K562 (cell line): ENCODE data around the gene LAPTM5. TPM values are rescaled to one million over a fixed set of nuclear protein-coding genes. Genes with fewer than 3 reads are reported as not detected.

Experiments used
- ATAC-seq: fragments of 200-7000 bp; cut with Tn5 transposase; 3 replicates; pipeline ENCODE4 v1.9.1; 2020; ENCODE audit warnings: moderate library complexity
- BruUV-seq: library from RNA; stranded (reverse); fragments of 400-500 nt; replicated peaks from 2 replicates; lab custom pipeline; 2021; lab: Mats Ljungman, UMichigan
- CTCF ChIA-PET: fragments of 300-600 bp; formaldehyde crosslinking; extraction: SDS; loops from one replicate; lab custom pipeline; 2021; ENCODE audit warnings: low intra/inter-chr PET ratio; lab: Yijun Ruan, JAX
- POLR2A ChIA-PET: fragments of 300-600, 350-650 bp; sonication (Branson Sonifier 250); formaldehyde crosslinking; extraction: SDS; loops from one replicate; lab custom pipeline; 2021; ENCODE audit warnings: antibody characterized with exemption, inconsistent platforms; lab: Yijun Ruan, JAX
- DNase-seq, 4 experiments: peaks; one replicate each; pipeline versions ENCODE4 v3.0.0 to v3.0.0-alpha.2; 2011 to 2018; ENCODE audit warnings: low spot score in 3 of 4, mixed read lengths in 3 of 4; ENCODE audit errors: extremely low read depth in 1 of 4
- FAIRE-seq: peaks from 2 replicates; lab custom pipeline; 2011; peaks lifted over from hg19 to GRCh38; lab: Jason Lieb, UNC
- H2AFZ ChIP-seq: 2 replicates; pipeline ENCODE4 v1.6.0; 2011; ENCODE audit warnings: low read depth, low read length, control low read depth, inconsistent platforms
- H3K27ac ChIP-seq: fragments of 200-600 bp; 3 replicates; pipeline ENCODE4 v1.8.0; 2011; ENCODE audit warnings: low read depth, mild to moderate bottlenecking, control low read depth, inconsistent platforms, low read length, moderate library complexity, mixed read lengths; ENCODE audit errors: extremely low read depth
- H3K27me3 ChIP-seq, 2 experiments: fragments of 300-600 bp in 1 of 2; 2 replicates in 1 of 2; 3 replicates in 1 of 2; pipeline versions ENCODE4 v1.6.0 to v1.8.0; 2011; ENCODE audit warnings: inconsistent platforms in 2 of 2, low read length in 2 of 2, mild to moderate bottlenecking in 1 of 2, mixed read lengths in 1 of 2, moderate library complexity in 1 of 2; ENCODE audit not compliant: control insufficient read depth in 2 of 2, insufficient read depth in 2 of 2
- H3K36me3 ChIP-seq: fragments of 300-600 bp; 3 replicates; pipeline ENCODE4 v1.8.0; 2011; ENCODE audit warnings: mild to moderate bottlenecking, low read length, inconsistent platforms; ENCODE audit not compliant: control insufficient read depth, insufficient read depth
- H3K4me1 ChIP-seq, 2 experiments: fragments of 200-600 bp in 1 of 2; replicated peaks in 1 of 2; 2 replicates in 1 of 2; 3 replicates in 1 of 2; pipeline versions ENCODE4 v1.5.1 to v1.8.0; 2011; ENCODE audit warnings: inconsistent platforms in 2 of 2, low read length in 2 of 2, mild to moderate bottlenecking in 1 of 2, mixed read lengths in 1 of 2, moderate library complexity in 1 of 2; ENCODE audit not compliant: control insufficient read depth in 2 of 2, insufficient read depth in 2 of 2
- H3K4me2 ChIP-seq: 2 replicates; pipeline ENCODE4 v1.6.1; 2011; ENCODE audit warnings: low read length, control low read depth, inconsistent platforms, mixed read lengths; ENCODE audit not compliant: insufficient read depth
- H3K4me3 ChIP-seq: fragments of 200-600 bp; sonication (generic), shearing (Covaris generic); 2 replicates; pipeline ENCODE4 v1.5.1; 2016; ENCODE audit warnings: control low read depth, inconsistent platforms
- H3K79me2 ChIP-seq: fragments of 200-600 bp; 3 replicates; pipeline ENCODE4 v1.8.0; 2011; ENCODE audit warnings: low read length, inconsistent platforms; ENCODE audit not compliant: control insufficient read depth, insufficient read depth
- H3K9ac ChIP-seq, 2 experiments: 2 replicates each; pipeline versions ENCODE4 v1.6.0 to v1.6.1; 2011; ENCODE audit warnings: low read depth in 2 of 2, low read length in 2 of 2, control low read depth in 1 of 2, inconsistent platforms in 1 of 2, mild to moderate bottlenecking in 1 of 2, mixed read lengths in 1 of 2; ENCODE audit not compliant: insufficient read depth in 1 of 2
- H3K9me1 ChIP-seq: one replicate; pipeline ENCODE4 v1.6.0; 2011; ENCODE audit warnings: inconsistent platforms, mild to moderate bottlenecking, low read length, moderate library complexity; ENCODE audit not compliant: control insufficient read depth, insufficient read depth
- H3K9me3 ChIP-seq: replicated peaks from 2 replicates; pipeline ENCODE4 v1.5.1; 2011; ENCODE audit warnings: low read depth, low read length, inconsistent platforms; ENCODE audit not compliant: control insufficient read depth, insufficient read depth
- H4K20me1 ChIP-seq: replicated peaks from 2 replicates; pipeline ENCODE4 v1.6.1; 2011; ENCODE audit warnings: low read length, inconsistent platforms, mixed read lengths; ENCODE audit not compliant: control insufficient read depth, insufficient read depth
- CEBPB ChIP-seq: fragments of 450-650 bp; IDR thresholded peaks from 2 replicates; pipeline ENCODE4 v1.6.1; 2016; ENCODE audit warnings: missing genetic modification characterization, missing compliant biosample characterization
- CEBPG ChIP-seq, 3 experiments: fragments of 200-800 bp in 1 of 3; sonication (Bioruptor generic) in 1 of 3; sonication (generic) in 1 of 3; formaldehyde crosslinking in 1 of 3; IDR thresholded peaks in 2 of 3; conservative IDR thresholded peaks in 1 of 3; 2 replicates each; pipeline versions ENCODE4 v1.6.1 to v1.8.0; 2016 to 2022; ENCODE audit warnings: missing compliant biosample characterization in 2 of 3, missing genetic modification characterization in 2 of 3, mild to moderate bottlenecking in 1 of 3, missing genetic modification reagents in 1 of 3
- STAG1 ChIP-seq: sonication (generic); formaldehyde crosslinking; IDR thresholded peaks from 2 replicates; pipeline ENCODE4 v1.5.0; 2020; ENCODE audit warnings: missing genetic modification reagents, borderline replicate concordance
- ZNF766 ChIP-seq: fragments of 200-800 bp; sonication (Bioruptor generic); conservative IDR thresholded peaks from 2 replicates; pipeline ENCODE4 v1.6.1; 2016; ENCODE audit warnings: missing genetic modification characterization, missing compliant biosample characterization
- WGBS: fragments of 100-300 bp; shearing (Covaris generic); methylation state at CpG from one replicate; pipeline ENCODE4 v1.1.6; 2016; ENCODE audit warnings: low coverage, mixed read lengths; ENCODE audit not compliant: insufficient coverage; ENCODE audit errors: missing lambda C conversion rate; 5-methylcytosine and 5-hydroxymethylcytosine counted together
- in situ Hi-C: fragments of 300-500 bp; cut with MboI; formaldehyde crosslinking; loops from 4 replicates; pipeline ENCODE4 v1.15.0; 2018; ENCODE audit warnings: inconsistent platforms, mixed read lengths
- intact Hi-C: fragments of 100-400 bp; cut with micrococcal nuclease; formaldehyde crosslinking; loops from 2 replicates; pipeline ENCODE4 v1.14.2; 2022
- polyA plus RNA-seq, 8 experiments: library from polyadenylated mRNA; depleted of rRNA in 4 of 8; stranded (reverse) in 5 of 8; unstranded in 3 of 8; fragments of >200 nt; fragmentation: Nextera tagmentation in 2 of 8; fragmentation: Illumina TruSeq in 1 of 8; extraction: Ambion mirVana in 2 of 8; extraction: Trizol in 1 of 8; gene quantifications; 2 replicates each; pipeline versions ENCODE4 v1.2.1 to v1.2.3, GENCODE V29; 2011 to 2014; ENCODE audit warnings: inconsistent platforms in 1 of 8, missing spikeins in 1 of 8
- total RNA-seq, 7 experiments: library from RNA; depleted of rRNA in 6 of 7; stranded (reverse); fragments of >200 nt in 6 of 7; fragmentation: Illumina TruSeq in 2 of 7; extraction: Trizol in 2 of 7; gene quantifications; 2 replicates each; pipeline versions ENCODE4 v1.2.1 to v1.2.3, GENCODE V29; 2011 to 2021; ENCODE audit warnings: low replicate concordance in 1 of 7
- TF ChIP-seq, protein P1 (sequence below): fragments of 450-650 bp; conservative IDR thresholded peaks from 2 replicates; pipeline ENCODE4 v1.6.1; 2016; ENCODE audit warnings: missing genetic modification characterization, low read depth, mild to moderate bottlenecking, missing compliant biosample characterization, moderate library complexity

LAPTM5 gene
- total and polyA plus RNA-seq, 9 of the 15 experiments (the other 6 are each of a cell fraction or from before 2014, with no cell fraction given), result 2.4 to 47.3 (median 20.3) TPM

DNA sequence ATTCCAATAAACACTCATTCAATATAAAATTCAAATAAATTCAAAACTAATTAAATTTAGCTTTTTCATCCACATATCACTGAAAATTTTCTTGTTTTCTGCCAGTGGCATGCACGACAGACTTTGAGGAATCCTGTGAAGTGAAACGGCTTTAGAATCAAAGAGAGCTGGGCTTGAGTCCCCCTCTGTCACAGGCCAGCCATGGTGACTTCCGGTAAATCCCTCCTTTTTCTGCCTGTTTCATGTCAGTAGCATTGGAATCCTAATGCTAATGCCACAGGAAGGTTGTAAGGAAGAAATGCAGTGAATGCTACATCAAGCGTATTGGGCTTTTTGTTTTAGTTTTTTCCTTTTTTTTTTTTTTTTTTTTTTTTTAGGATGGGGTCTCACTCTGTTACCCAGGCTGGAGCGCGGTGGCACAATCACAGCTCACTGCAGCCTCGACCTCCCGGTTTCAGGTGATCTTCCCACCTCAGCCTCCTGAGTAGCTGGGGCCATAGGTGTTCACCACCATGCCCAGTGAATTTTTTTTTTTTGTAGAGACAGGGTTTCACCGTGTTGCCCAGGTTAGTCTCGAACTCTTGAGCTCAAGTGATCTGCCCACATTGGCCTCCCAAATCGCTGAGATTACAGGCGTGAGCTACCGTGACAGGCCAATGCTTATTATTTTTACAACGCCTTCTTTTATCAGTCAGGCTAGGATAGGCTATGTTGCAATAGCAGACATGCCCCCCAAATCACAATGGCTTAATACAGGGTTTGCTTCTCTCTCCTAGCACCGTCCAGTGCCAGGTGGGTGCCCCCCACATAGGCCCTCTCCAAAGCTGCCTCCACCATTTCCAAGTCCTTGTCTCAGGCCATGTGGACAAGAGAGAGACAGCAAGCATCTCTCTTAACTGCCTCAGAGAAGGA is 30.5 kb downstream of the LAPTM5 start:
- peaks cover 56 to 74% of the 10 kb centered on the region in 2 experiments for H3K4me1 ChIP-seq
- no peak overlapping the region for H2AFZ ChIP-seq
- WGBS, result 63% methylated on average over 14 of the region's 15 CpGs
- ATAC-seq (no peak), FAIRE-seq (no peak), DNase-seq (no peak)
- no peaks in the 10 kb centered on the region for H4K20me1 ChIP-seq
- H3K27ac ChIP-seq, result peak overlapping the region; percentile 72
- no TSS peak for BruUV-seq
- POLR2A ChIA-PET, result interaction anchor here (0.6 to 8.0 kb wide), 14 partner anchors 8 to 516 kb away, joined by 3 to 74 read pairs (median 6); partner anchors contain the start of gene LAPTM5
- peaks cover 12% of the 10 kb centered on the region; the same call in 2 of the 3 replicates for H3K79me2 ChIP-seq
- H3K9me3 ChIP-seq, result no peaks in the 10 kb centered on the region
- H3K4me2 ChIP-seq, result peak overlapping the region; percentile 44
- peak; percentile 84 for TF ChIP-seq CEBPB
- TF ChIP-seq, protein P1, sequence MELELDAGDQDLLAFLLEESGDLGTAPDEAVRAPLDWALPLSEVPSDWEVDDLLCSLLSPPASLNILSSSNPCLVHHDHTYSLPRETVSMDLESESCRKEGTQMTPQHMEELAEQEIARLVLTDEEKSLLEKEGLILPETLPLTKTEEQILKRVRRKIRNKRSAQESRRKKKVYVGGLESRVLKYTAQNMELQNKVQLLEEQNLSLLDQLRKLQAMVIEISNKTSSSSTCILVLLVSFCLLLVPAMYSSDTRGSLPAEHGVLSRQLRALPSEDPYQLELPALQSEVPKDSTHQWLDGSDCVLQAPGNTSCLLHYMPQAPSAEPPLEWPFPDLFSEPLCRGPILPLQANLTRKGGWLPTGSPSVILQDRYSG (tag), result 0 out of 2 replicates have a peak, but pooled peaks have one; percentile 31
- peak; percentile 39; the same call in 1 of the 2 replicates for TF ChIP-seq CEBPG (CRISPR knock-in tag; IDR thresholded peaks at IDR 0.05)
- TF ChIP-seq CEBPG (tag; conservative IDR thresholded peaks at IDR 0.05 in 1 of 2, IDR thresholded peaks at IDR 0.05 in 1 of 2), result peak in 1 of 2 experiments; percentile 55; a peak in 2 of 4 replicates
- TF ChIP-seq STAG1 (CRISPR knock-in tag), result 0 out of 2 replicates have a peak, but pooled peaks have one; percentile 13
- no peak for TF ChIP-seq ZNF766 (CRISPR knock-in tag)
- H3K36me3 ChIP-seq, result peaks cover 57% of the 10 kb centered on the region
- no peaks in the 10 kb centered on the region for H3K27me3 ChIP-seq
- H3K9me1 ChIP-seq, result no peaks in the 10 kb centered on the region
- H3K4me3 ChIP-seq, result no peak overlapping the region
- H3K9ac ChIP-seq, result peak overlapping the region; percentile 47 to 85; a peak in 2 of 4 replicates
- in situ Hi-C loops (no loop called here), intact Hi-C loops (no loop called here)
- CTCF ChIA-PET, result interaction anchor here (9.0 kb wide), 1 partner anchor 52 kb away, joined by 187 read pairs; no protein-coding TSS in a partner anchor
